ENCODE data around the gene PRR23E. TPM values are rescaled to one million over a fixed set of nuclear protein-coding genes. Genes with fewer than 3 reads are reported as not detected.

Gene PRR23E, protein sequence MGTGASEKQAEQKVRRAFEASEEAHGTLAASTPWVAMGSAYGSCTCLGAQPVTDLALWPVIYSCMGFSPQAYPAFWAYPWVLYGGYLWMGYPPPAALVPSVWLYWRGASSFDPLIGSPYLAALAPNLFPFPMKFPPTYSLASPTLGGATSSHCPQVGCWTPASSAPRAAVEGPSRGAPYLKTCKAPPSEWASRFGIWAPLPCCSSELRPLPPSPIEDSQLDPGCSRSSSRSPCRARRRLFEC
- total RNA-seq (2014; rRNA removed; shearing (Covaris generic); ENCODE audit: low replicate concordance), result not detected in 2 replicates

DNA sequence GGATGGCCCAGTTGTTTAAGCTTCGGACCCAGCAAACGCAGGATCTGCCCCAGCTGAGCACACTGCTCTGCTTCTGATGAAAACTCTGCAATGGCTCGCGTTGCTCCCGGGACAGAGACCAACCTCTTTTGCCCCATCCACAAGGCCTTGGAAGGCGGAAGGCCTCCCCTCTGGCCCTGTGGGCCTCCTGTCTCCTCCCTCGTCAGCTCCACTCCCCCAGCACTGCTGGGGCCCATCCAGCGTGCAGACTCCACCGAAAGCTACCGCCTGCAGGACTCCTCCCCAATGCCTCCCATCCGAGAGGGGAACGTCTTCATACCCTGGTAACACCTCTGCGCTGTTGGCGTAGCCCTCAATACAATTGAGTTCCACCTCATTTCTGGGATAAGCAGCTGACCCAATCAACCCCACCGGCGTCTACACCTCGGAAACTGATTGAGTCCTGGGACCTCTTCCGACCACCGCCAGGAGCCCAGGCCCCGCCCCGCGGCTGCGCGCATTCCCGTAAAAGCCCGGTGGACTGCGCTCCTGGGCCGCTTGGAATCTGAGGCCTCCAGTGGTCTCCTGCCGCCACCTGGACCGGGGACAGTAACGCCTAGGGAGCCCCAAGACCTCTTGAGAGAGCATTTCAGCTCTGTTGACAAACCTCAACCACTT, at the start of gene PRR23E:
Gene PRR23E, plus strand, starts transcription at position 556 of the 657 bp plus-strand sequence. CDS start 3,555 bp downstream, outside the sequence.
- no peak within 1 kb of the TSS for H3K27ac ChIP-seq (ENCODE audit: low read length)
- H3K9me2 ChIP-seq (replicated peaks; ENCODE audit: insufficient read depth, low read length), result no peaks in the 10 kb centered on the region
- no peaks in the 10 kb centered on the region; the same call in 1 of the 2 replicates for H3K9me3 ChIP-seq (ENCODE audit: low read length)
- H2AFZ ChIP-seq (ENCODE audit: low read length), result no peak within 1 kb of the TSS
- no peaks in the 10 kb centered on the region for H4K20me1 ChIP-seq (ENCODE audit: insufficient read depth, low read depth, low read length)
- no peak within 1 kb of the TSS for H3K4me2 ChIP-seq (ENCODE audit: low read depth, low read length, poor library complexity, severe bottlenecking)
- no peaks in the 10 kb centered on the region for H3K36me3 ChIP-seq (ENCODE audit: insufficient read depth, low read length)
- no peak within 1 kb of the TSS for H3K4me3 ChIP-seq (ENCODE audit: low read length)
- no peaks in the 10 kb centered on the region for H3K4me1 ChIP-seq (ENCODE audit: low read length)
- H3K79me2 ChIP-seq (ENCODE audit: low read length), result no peaks in the 10 kb centered on the region
- no peak within 1 kb of the TSS for H3K9ac ChIP-seq (ENCODE audit: low read length)
- DNase-seq, result no peak
- 0 out of 2 replicates have a peak, but pooled peaks cover 6% of the 10 kb centered on the region for H3K27me3 ChIP-seq (ENCODE audit: low read length)

DNA sequence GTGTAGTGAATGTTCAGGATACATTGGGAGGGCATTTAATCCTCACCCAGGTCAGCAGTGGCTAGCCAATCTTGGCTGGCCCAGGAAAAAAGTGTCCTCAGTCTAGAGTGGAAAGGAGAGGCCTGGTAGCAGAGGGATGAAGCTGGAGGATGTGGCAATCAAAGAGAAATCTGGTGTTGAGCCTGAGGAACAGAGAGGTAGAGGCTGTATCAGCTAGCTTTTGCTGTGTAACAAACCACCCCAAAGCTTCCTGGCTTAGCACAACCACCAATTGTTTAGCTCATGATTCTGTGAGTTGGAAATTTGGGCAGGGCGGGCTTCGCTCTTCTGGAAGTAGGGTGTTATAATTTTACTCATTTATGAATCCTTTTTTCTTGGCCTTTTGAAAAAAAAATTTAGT, 49.8 kb upstream of the PRR23E start:
- Histone ChIP-seq H4K20me1 (ENCODE audit: insufficient read depth, low read depth, low read length) (no peaks in the 10 kb centered on the region), H2AFZ (ENCODE audit: low read length) (no peak overlapping the region), H3K36me3 (ENCODE audit: insufficient read depth, low read length) (no peaks in the 10 kb centered on the region), H3K27me3 (ENCODE audit: low read length) (no peaks in the 10 kb centered on the region), H3K9me2 (replicated peaks; ENCODE audit: insufficient read depth, low read length) (no peaks in the 10 kb centered on the region), H3K4me2 (ENCODE audit: low read depth, low read length, poor library complexity, severe bottlenecking) (no peak overlapping the region), H3K27ac (ENCODE audit: low read length) (no peak overlapping the region), H3K4me1 (ENCODE audit: low read length) (no peaks in the 10 kb centered on the region), H3K4me3 (ENCODE audit: low read length) (no peak overlapping the region), H3K9me3 (ENCODE audit: low read length) (no peaks in the 10 kb centered on the region), H3K9ac (ENCODE audit: low read length) (no peak overlapping the region), H3K79me2 (ENCODE audit: low read length) (no peaks in the 10 kb centered on the region)
- no peak for DNase-seq

DNA sequence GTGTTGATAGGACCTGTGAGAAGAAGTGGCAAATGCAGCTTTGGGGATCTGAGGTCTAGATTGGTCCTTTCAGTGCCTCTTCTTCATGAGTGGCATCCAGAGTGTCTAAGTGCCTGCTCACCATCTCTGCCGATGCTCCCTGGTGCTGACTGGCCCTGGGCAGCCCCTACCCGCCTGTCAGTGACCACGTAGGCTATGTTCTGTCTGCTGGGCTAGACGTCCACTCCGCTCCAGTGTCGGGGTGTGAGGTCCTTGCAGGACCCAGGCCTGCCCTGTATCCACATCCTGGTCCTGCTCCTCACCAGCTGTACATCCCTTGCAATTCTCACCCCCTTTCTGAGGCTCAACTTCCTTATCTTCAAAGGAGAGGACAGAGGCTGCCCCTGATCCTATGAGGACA, 48.3 kb upstream of the PRR23E start:
- no peak for DNase-seq
- Histone ChIP-seq H2AFZ (ENCODE audit: low read length) (no peak overlapping the region), H3K79me2 (ENCODE audit: low read length) (no peaks in the 10 kb centered on the region), H3K27me3 (ENCODE audit: low read length) (no peaks in the 10 kb centered on the region), H3K9me3 (ENCODE audit: low read length) (no peaks in the 10 kb centered on the region), H3K4me2 (ENCODE audit: low read depth, low read length, poor library complexity, severe bottlenecking) (no peak overlapping the region), H3K27ac (ENCODE audit: low read length) (no peak overlapping the region), H3K9ac (ENCODE audit: low read length) (no peak overlapping the region), H4K20me1 (ENCODE audit: insufficient read depth, low read depth, low read length) (no peaks in the 10 kb centered on the region), H3K36me3 (ENCODE audit: insufficient read depth, low read length) (no peaks in the 10 kb centered on the region), H3K4me3 (ENCODE audit: low read length) (no peak overlapping the region), H3K4me1 (ENCODE audit: low read length) (no peaks in the 10 kb centered on the region), H3K9me2 (replicated peaks; ENCODE audit: insufficient read depth, low read length) (no peaks in the 10 kb centered on the region)

DNA sequence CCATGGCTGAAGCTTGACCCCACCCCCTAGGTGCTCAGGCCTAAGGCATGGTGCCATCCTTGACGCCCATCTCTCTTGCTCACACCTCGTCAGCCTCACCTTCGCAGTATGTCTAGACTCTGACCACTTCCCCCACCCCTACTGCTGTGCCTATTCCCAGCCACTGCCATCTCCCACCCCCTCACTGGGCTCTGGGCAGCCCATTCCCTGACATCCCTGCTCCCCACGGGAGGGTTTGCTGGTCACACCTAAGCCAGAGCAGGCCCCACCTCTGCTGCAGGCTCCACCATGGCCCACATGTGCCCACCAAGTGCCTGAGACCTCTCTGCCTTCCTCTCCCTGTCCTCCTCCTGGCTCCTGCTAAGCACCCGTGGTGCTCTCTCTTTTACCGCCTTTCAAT, 47.7 kb upstream of the PRR23E start:
- Histone ChIP-seq H3K4me2 (ENCODE audit: low read depth, low read length, poor library complexity, severe bottlenecking) (no peak overlapping the region), H3K4me3 (ENCODE audit: low read length) (no peak overlapping the region), H3K79me2 (ENCODE audit: low read length) (no peaks in the 10 kb centered on the region), H3K27ac (ENCODE audit: low read length) (no peak overlapping the region), H2AFZ (ENCODE audit: low read length) (no peak overlapping the region), H3K9me3 (ENCODE audit: low read length) (no peaks in the 10 kb centered on the region), H3K27me3 (ENCODE audit: low read length) (no peaks in the 10 kb centered on the region), H3K36me3 (ENCODE audit: insufficient read depth, low read length) (no peaks in the 10 kb centered on the region), H4K20me1 (ENCODE audit: insufficient read depth, low read depth, low read length) (no peaks in the 10 kb centered on the region), H3K9ac (ENCODE audit: low read length) (no peak overlapping the region), H3K4me1 (ENCODE audit: low read length) (no peaks in the 10 kb centered on the region), H3K9me2 (replicated peaks; ENCODE audit: insufficient read depth, low read length) (no peaks in the 10 kb centered on the region)
- no peak for DNase-seq

DNA sequence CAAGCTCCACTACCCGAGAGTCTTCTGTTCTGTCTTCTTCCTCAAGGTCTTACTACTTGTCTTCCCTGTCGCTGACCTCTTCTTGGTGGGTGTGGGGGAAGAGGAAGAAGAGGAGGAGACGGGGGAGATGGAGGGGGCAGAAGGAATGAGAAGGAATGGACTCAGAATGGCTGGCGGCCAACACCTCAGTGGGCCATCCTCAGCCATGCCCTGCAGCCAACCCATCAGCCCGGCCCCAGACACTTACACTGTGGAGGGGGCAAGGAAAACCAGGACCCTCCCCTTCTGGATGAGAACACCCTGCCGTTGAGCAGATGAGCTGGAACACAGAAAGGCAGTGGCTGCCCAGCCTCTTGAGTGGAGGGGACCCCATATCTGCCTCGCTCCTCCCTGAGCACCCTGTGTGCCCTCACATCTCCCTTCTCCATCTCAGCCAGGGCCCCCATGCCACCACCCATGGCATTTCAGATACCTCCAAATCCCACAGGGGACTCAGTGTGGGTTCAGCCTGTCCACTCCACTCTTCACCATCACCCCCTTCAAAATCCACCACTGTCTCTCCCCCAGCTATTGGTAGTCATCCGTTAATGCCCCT, 45.5 kb upstream of the PRR23E start:
- Histone ChIP-seq H3K9ac (ENCODE audit: low read length) (no peak overlapping the region), H3K4me1 (ENCODE audit: low read length) (no peaks in the 10 kb centered on the region), H3K4me3 (ENCODE audit: low read length) (no peak overlapping the region), H3K27ac (ENCODE audit: low read length) (no peak overlapping the region), H3K36me3 (ENCODE audit: insufficient read depth, low read length) (no peaks in the 10 kb centered on the region), H3K79me2 (ENCODE audit: low read length) (no peaks in the 10 kb centered on the region), H3K9me2 (replicated peaks; ENCODE audit: insufficient read depth, low read length) (no peaks in the 10 kb centered on the region), H3K27me3 (ENCODE audit: low read length) (no peaks in the 10 kb centered on the region), H2AFZ (ENCODE audit: low read length) (no peak overlapping the region), H3K4me2 (ENCODE audit: low read depth, low read length, poor library complexity, severe bottlenecking) (no peak overlapping the region), H4K20me1 (ENCODE audit: insufficient read depth, low read depth, low read length) (no peaks in the 10 kb centered on the region), H3K9me3 (ENCODE audit: low read length) (no peaks in the 10 kb centered on the region)
- DNase-seq, result no peak

DNA sequence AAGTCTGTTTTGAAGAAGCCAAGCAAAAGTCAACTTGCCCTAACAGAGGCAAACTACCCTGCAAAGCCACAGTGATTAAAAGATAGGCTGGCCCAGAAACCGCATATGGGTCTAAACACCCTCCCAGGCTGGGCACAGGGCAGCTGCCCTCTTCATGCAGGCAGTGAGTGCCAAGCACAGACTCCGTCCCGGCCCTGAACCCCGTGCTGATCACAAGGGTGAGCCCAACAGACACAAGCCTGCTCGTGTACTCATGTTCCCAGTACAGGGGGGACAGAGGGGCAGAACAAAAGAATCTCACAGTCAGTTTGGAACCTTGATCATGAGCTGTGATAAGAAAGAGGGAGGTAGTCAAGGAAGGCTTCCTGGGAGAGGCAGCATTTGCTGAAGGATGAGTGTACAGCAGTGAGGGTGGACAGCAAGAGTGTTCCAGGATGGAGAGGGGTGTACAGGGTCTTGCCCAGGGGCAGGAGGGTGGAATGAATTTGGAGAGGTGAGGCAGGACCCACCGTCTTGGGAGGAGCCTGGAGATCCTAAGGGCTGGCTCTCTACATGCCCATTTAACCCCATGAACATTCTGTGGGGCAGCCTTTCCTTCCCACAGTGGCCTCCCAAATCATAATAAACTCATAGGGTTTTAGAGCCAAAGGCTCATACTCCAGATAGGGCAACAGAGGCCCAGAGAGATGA, 43.2 kb upstream of the PRR23E start:
- H3K4me1 ChIP-seq (ENCODE audit: low read length), result no peaks in the 10 kb centered on the region
- no peaks in the 10 kb centered on the region for H3K79me2 ChIP-seq (ENCODE audit: low read length)

DNA sequence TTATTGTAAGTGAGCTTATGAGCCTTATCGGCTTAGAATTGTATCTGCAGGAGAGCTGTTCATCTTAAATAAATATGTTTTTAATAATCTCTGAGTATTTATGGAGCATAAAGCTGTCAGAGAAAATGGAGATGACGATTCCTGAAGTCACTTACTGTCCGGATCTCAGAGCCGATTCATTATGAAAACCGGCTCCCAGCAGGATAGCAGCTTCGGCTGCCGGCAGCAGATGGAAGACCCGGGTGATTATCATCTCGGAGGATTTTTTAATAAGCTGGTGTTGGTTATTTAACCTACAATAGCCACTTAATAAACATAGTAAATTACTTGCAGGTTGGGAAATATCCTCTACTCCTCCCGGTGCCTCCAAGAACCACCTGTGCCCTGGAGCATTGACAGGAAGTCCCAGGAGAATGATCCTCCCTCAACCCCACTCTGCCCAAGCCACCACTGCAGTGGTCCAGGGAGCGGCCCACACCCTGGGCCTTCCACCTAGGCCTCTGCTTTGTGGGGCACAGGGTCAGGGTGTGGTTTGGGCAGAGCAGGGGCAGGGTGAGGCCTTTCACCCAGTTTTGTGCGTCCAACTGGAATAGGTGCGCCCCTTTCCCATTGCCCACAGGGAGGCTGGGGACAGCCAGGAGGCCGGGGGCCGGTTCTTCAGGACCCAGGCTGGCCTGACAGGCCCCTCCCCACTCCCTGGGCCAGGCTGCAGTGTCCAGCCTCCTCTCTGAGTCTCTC, 42.2 kb upstream of the PRR23E start:
- Histone ChIP-seq H3K79me2 (ENCODE audit: low read length) (no peaks in the 10 kb centered on the region), H3K9me2 (replicated peaks; ENCODE audit: insufficient read depth, low read length) (no peaks in the 10 kb centered on the region), H3K9ac (ENCODE audit: low read length) (no peak overlapping the region), H3K27ac (ENCODE audit: low read length) (no peak overlapping the region), H3K4me3 (ENCODE audit: low read length) (no peak overlapping the region), H4K20me1 (ENCODE audit: insufficient read depth, low read depth, low read length) (no peaks in the 10 kb centered on the region), H3K27me3 (ENCODE audit: low read length) (no peaks in the 10 kb centered on the region), H3K4me2 (ENCODE audit: low read depth, low read length, poor library complexity, severe bottlenecking) (no peak overlapping the region), H2AFZ (ENCODE audit: low read length) (no peak overlapping the region), H3K4me1 (ENCODE audit: low read length) (no peaks in the 10 kb centered on the region), H3K36me3 (ENCODE audit: insufficient read depth, low read length) (no peaks in the 10 kb centered on the region), H3K9me3 (ENCODE audit: low read length) (0 out of 2 replicates have a peak, but pooled peaks cover 4% of the 10 kb centered on the region)
- no peak for DNase-seq

More for the DNA sequence above, 43.2 kb upstream of the PRR23E start:
- Histone ChIP-seq H2AFZ (ENCODE audit: low read length) (no peak overlapping the region), H3K27me3 (ENCODE audit: low read length) (no peaks in the 10 kb centered on the region), H4K20me1 (ENCODE audit: insufficient read depth, low read depth, low read length) (no peaks in the 10 kb centered on the region), H3K9ac (ENCODE audit: low read length) (no peak overlapping the region), H3K36me3 (ENCODE audit: insufficient read depth, low read length) (no peaks in the 10 kb centered on the region), H3K4me3 (ENCODE audit: low read length) (no peak overlapping the region), H3K27ac (ENCODE audit: low read length) (no peak overlapping the region), H3K9me3 (ENCODE audit: low read length) (0 out of 2 replicates have a peak, but pooled peaks cover under 1% of the 10 kb centered on the region), H3K4me2 (ENCODE audit: low read depth, low read length, poor library complexity, severe bottlenecking) (no peak overlapping the region), H3K9me2 (replicated peaks; ENCODE audit: insufficient read depth, low read length) (no peaks in the 10 kb centered on the region)
- no peak for DNase-seq
